Panc1 (cell line): Measurements from ENCODE around the gene PPP2R2B.

Source experiments
- CTCF ChIP-seq: fragments of 450-650 bp; IDR thresholded peaks from 2 replicates; pipeline ENCODE4 v1.5.1; 2017; ENCODE audit warnings: mild to moderate bottlenecking
- REST ChIP-seq, 2 experiments: IDR thresholded peaks; 2 replicates each; pipeline ENCODE4 v1.6.1; 2011 to 2012; ENCODE audit warnings: low read depth in 2 of 2, control low read depth in 1 of 2, low read length in 1 of 2, mild to moderate bottlenecking in 1 of 2, moderate library complexity in 1 of 2; ENCODE audit not compliant: insufficient read depth in 1 of 2

- TF ChIP-seq CTCF (no peak), REST (IDR thresholded peaks at IDR 0.05; ENCODE audit: insufficient read depth in 1 of 2, low read depth in 2 of 2, low read length in 1 of 2) (no peak)
Measured at GRCh38 chr5:146561711-146562110, 316.8 kb downstream of the PPP2R2B start.
